COLO829 (cell line): ENCODE results near the gene IQCF2.
"Not testable (repeated sequence)": the region's sequence is repeated elsewhere in the genome, so short reads cannot be mapped to it uniquely, and the experiment has no call there.

Experiments used
- DNase-seq: peaks from one replicate; pipeline ENCODE4 v3.0.0; 2012; ENCODE audit warnings: low spot score

IQCF2 gene

DNA sequence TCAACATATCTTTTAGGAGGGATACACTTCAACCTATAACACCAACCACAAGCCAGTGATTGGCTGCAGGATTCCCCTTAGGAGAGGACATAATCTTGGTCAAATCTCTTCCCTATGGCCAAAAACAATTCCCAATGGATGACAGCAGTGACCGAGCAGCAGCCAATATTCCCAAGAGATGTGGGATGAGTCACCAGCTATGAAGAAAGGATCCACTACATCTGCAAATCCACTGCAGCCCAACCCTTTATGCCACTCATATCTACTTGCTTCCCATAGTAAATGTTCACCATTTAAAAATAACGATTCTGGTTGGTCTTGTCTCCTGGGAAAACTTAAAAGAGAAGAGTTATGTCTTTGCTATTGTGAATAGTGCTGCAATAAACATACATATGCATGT lies 18.5 kb downstream of the IQCF2 start:
- DNase-seq, result peak; percentile 28

- no peak for DNase-seq
Measured at GRCh38 chr3:51886447-51886846, 25.0 kb downstream of the IQCF2 start.

- no peak for DNase-seq
Measured at GRCh38 chr3:51887620-51888019, 26.2 kb downstream of the IQCF2 start.

- DNase-seq, result no peak
Measured at GRCh38 chr3:51888463-51889105, 27.2 kb downstream of the IQCF2 start.

DNA sequence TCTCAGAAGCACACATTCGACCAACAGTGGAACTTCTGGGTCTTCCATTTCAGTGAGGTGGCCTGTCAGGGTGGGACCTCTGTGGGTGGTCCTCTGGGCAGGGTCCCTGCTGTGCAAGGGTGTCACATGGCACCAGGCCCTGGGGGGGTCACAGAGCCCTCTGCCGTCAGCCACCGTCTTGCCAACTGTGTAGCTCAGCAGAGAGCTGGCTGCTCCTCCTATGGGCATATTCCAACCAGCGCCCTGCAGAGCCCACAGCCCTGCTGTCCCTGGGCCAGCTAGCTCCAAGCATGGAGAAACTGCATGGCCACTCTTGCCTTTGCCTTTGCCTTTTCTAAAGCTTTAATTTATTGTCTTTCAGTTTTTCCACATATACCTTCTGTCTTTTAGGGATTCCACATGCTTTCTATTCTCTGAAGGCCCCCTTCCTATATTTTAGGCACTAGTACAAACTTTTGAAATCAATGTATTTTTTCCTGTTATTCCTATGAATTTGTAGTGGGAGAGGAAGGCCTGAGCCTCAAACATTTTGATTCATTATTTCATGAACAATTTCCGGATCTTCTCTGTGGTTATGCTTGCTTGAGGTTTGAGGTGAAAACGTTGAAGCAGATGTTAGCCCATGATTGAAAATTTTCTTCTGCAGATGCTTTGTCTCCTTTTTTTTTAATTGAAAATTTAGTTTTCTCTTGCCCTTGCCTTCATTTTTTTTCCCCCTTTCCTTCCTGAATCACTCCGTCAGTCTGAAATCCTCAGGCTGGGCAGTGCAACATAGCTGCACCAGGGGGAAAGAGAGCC lies 30.0 kb downstream of the IQCF2 start:
- DNase-seq, result no peak

GRCh38 chr3:51894391-51894790 lies 33.0 kb downstream of the IQCF2 start:
- no peak for DNase-seq

- no peak for DNase-seq
Measured at GRCh38 chr3:51894939-51895338, 33.5 kb downstream of the IQCF2 start.

GRCh38 chr3:51896607-51897305 lies 35.3 kb downstream of the IQCF2 start:
- DNase-seq, result no peak

- no peak for DNase-seq
Measured at GRCh38 chr3:51897391-51897790, 36.0 kb downstream of the IQCF2 start.

- DNase-seq, result not testable (repeated sequence)
Measured at GRCh38 chr3:51900043-51900442, 38.6 kb downstream of the IQCF2 start.

GRCh38 chr3:51902361-51902760 lies 40.9 kb downstream of the IQCF2 start:
- DNase-seq, result not testable (repeated sequence)

DNA sequence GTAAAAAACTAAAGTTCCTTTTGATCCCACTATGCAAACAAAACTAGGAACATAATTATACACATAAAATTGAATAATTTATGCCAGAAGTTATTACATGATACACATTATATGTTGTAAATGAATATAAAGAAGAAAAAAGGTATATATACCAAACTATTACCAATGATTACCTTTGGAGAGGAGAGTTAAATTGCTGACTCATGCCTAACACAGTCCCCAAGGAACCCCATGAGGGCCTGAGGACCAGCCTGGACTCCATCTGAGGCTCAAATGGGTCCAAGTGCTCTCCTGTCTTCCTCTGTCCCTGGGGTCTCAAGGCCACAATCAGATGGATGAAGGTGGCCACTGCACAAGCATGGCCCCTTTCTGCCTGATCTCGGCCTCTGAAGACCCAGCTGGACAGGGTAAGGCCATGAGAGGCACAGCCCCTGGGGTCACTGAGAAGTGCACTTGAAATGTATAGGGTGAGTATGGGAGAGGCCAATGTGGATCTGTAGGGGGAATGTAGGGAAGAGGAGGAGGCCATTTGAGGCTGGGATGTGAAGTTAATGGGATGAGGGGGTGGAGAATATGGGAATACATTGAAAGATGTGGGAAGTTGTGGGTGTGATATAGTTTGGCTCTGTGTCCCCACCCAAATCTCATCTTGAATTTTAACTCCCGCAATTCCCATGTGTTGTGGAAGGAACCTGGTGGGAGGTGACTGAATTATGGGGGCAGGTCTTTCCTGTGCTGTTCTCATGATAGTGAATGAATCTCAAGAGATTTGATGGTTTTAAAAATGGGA lies 42.8 kb downstream of the IQCF2 start:
- no peak for DNase-seq

DNA sequence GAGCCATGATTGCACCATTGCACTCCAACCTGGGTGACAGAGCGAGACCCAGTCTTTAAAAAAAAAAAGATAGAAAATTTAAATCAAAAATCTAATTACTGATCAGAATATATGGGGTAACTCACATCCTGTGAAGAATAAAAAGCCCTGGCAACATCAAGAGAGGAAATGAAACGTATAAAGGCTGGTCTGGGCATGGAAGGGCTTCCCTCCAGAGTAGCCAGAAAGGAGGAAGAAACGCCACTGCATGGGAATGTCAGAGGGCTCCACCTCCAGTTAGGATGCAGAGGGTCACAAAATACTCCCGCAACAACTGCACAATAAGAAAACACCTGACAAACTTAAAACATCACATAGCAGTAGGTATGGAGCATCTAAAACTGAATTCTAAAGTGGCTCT lies 46.6 kb downstream of the IQCF2 start:
- no peak for DNase-seq
